ENCODE results near the gene MARCKS.

GRCh38 chr6:113825781-113826180 is 31.4 kb upstream of the MARCKS start:
- TF ChIP-seq, protein P1, sequence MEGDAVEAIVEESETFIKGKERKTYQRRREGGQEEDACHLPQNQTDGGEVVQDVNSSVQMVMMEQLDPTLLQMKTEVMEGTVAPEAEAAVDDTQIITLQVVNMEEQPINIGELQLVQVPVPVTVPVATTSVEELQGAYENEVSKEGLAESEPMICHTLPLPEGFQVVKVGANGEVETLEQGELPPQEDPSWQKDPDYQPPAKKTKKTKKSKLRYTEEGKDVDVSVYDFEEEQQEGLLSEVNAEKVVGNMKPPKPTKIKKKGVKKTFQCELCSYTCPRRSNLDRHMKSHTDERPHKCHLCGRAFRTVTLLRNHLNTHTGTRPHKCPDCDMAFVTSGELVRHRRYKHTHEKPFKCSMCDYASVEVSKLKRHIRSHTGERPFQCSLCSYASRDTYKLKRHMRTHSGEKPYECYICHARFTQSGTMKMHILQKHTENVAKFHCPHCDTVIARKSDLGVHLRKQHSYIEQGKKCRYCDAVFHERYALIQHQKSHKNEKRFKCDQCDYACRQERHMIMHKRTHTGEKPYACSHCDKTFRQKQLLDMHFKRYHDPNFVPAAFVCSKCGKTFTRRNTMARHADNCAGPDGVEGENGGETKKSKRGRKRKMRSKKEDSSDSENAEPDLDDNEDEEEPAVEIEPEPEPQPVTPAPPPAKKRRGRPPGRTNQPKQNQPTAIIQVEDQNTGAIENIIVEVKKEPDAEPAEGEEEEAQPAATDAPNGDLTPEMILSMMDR (IDR thresholded peaks at IDR 0.05 in 8 of 11, conservative IDR thresholded peaks at IDR 0.05 in 3 of 11), result no peak
- no peak for TF ChIP-seq POLR2A (IDR thresholded peaks at IDR 0.05)
- TF ChIP-seq POLR2AphosphoS5 (IDR thresholded peaks at IDR 0.05), result no peak
